ENCODE data around the gene KRTAP26-1.

- no peak for TF ChIP-seq POLR2A (IDR thresholded peaks at IDR 0.05)
- no peak for TF ChIP-seq CTCF (IDR thresholded peaks at IDR 0.05)
- no peak for TF ChIP-seq POLR2AphosphoS5 (IDR thresholded peaks at IDR 0.05)
Observed at GRCh38 chr21:30336596-30336995, 16.5 kb upstream of the KRTAP26-1 start.
